GM12891 (cell line): ENCODE results near the gene PXDC1.

Source experiments
- PAX5 ChIP-seq: IDR thresholded peaks from 2 replicates; pipeline ENCODE4 v1.6.1; 2011; ENCODE audit warnings: low read length, moderate library complexity, mild to moderate bottlenecking; ENCODE audit not compliant: insufficient read depth, severe bottlenecking
- POLR2A ChIP-seq: IDR thresholded peaks from 2 replicates; pipeline ENCODE4 v1.6.1; 2011; ENCODE audit warnings: low read depth, low read length, control low read depth
- POLR2AphosphoS5 ChIP-seq: IDR thresholded peaks from 2 replicates; pipeline ENCODE4 v1.6.1; 2011; ENCODE audit warnings: low read depth, low read length, control low read depth
- TAF1 ChIP-seq: IDR thresholded peaks from 2 replicates; pipeline ENCODE4 v1.6.1; 2011; ENCODE audit warnings: low read depth, low read length, control low read depth

DNA sequence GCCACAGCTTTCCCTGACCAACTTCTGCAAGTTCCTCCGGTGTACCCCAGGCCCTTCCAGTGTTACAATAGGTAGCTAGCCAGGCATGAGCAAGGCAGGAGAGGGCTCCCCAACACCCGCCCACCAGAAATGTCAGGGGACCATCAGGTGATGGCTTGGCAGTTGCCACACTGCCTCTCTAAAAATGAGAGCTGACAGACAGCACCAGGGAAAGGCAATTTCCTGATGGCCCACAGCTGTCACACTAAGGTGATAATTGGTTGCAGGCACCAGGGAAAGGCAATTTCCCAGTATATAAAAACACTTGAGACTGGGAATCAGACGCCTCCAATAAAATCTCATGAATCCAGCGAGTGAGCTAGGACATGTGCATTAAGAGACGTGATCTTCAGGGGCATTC, 49.9 kb downstream of the PXDC1 start:
- TF ChIP-seq POLR2A (no peak), PAX5 (no peak), POLR2AphosphoS5 (no peak), TAF1 (no peak)
